Mucosa of stomach (tissue), 1 donor: Measurements from ENCODE around the gene PLIN4.

Source experiments
- H3K27me3 ChIP-seq: one replicate; pipeline ENCODE4 v1.7.0; 2013; ENCODE audit warnings: mild to moderate bottlenecking, low read length; ENCODE audit not compliant: control insufficient read depth, insufficient read depth
- H3K36me3 ChIP-seq: one replicate; pipeline ENCODE4 v1.7.0; 2013; ENCODE audit warnings: low read length; ENCODE audit not compliant: control insufficient read depth, insufficient read depth
- H3K4me1 ChIP-seq: one replicate; pipeline ENCODE4 v1.7.0; 2013; ENCODE audit warnings: mild to moderate bottlenecking, low read length; ENCODE audit not compliant: control insufficient read depth, insufficient read depth
- H3K4me3 ChIP-seq: one replicate; pipeline ENCODE4 v1.7.0; 2013; ENCODE audit warnings: low read length
- H3K9ac ChIP-seq: one replicate; pipeline ENCODE4 v1.7.0; 2013; ENCODE audit warnings: mild to moderate bottlenecking, low read length, moderate library complexity
- H3K9me3 ChIP-seq: one replicate; pipeline ENCODE4 v1.7.0; 2013; ENCODE audit warnings: mild to moderate bottlenecking, low read length, moderate library complexity; ENCODE audit not compliant: control insufficient read depth
- donor health status: Pancreatic carcinoma.

The PLIN4 gene

GRCh38 chr19:4499855-4500254 is 18.4 kb downstream of the PLIN4 start:
- H3K27me3 ChIP-seq, result no peaks in the 10 kb centered on the region
- H3K4me1 ChIP-seq, result no peaks in the 10 kb centered on the region
- H3K9ac ChIP-seq, result no peak overlapping the region
- H3K9me3 ChIP-seq, result no peaks in the 10 kb centered on the region
- H3K36me3 ChIP-seq, result no peaks in the 10 kb centered on the region
- no peak overlapping the region for H3K4me3 ChIP-seq

DNA sequence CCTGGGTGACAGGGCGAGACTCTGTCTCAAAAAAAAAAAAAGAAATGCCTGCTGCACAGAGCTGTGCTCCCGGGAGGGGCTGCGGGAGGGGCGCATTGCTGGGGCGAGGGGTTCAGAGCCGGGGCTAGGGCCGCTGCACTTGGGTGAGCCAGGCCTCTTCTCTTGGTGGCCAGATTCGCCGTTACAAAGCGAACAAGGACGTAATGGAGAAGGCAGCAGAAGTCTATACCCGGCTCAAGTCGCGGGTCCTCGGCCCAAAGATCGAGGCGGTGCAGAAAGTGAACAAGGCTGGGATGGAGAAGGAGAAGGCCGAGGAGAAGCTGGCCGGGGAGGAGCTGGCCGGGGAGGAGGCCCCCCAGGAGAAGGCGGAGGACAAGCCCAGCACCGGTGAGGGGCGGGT is 19.0 kb downstream of the PLIN4 start:
- no peaks in the 10 kb centered on the region for H3K9me3 ChIP-seq
- H3K9ac ChIP-seq, result no peak overlapping the region
- no peaks in the 10 kb centered on the region for H3K4me1 ChIP-seq
- no peaks in the 10 kb centered on the region for H3K36me3 ChIP-seq
- H3K27me3 ChIP-seq, result no peaks in the 10 kb centered on the region
- H3K4me3 ChIP-seq, result no peak overlapping the region

GRCh38 chr19:4498694-4499093 is 19.6 kb downstream of the PLIN4 start:
- no peaks in the 10 kb centered on the region for H3K9me3 ChIP-seq
- H3K9ac ChIP-seq, result no peak overlapping the region
- H3K36me3 ChIP-seq, result no peaks in the 10 kb centered on the region
- H3K4me3 ChIP-seq, result no peak overlapping the region
- no peaks in the 10 kb centered on the region for H3K27me3 ChIP-seq
- H3K4me1 ChIP-seq, result no peaks in the 10 kb centered on the region

- Histone ChIP-seq H3K4me1 (no peaks in the 10 kb centered on the region), H3K4me3 (no peak overlapping the region), H3K9ac (no peak overlapping the region), H3K27me3 (no peaks in the 10 kb centered on the region), H3K36me3 (no peaks in the 10 kb centered on the region), H3K9me3 (no peaks in the 10 kb centered on the region)
Measured at GRCh38 chr19:4497770-4498389, 20.4 kb downstream of the PLIN4 start.

GRCh38 chr19:4496304-4496703 is 22.0 kb downstream of the PLIN4 start:
- H3K4me3 ChIP-seq, result no peak overlapping the region
- H3K9me3 ChIP-seq, result no peaks in the 10 kb centered on the region
- H3K4me1 ChIP-seq, result no peaks in the 10 kb centered on the region
- no peak overlapping the region for H3K9ac ChIP-seq
- H3K36me3 ChIP-seq, result no peaks in the 10 kb centered on the region
- no peaks in the 10 kb centered on the region for H3K27me3 ChIP-seq

GRCh38 chr19:4495471-4495870 is 22.8 kb downstream of the PLIN4 start:
- Histone ChIP-seq H3K4me3 (no peak overlapping the region), H3K9me3 (no peaks in the 10 kb centered on the region), H3K27me3 (no peaks in the 10 kb centered on the region), H3K9ac (no peak overlapping the region), H3K4me1 (no peaks in the 10 kb centered on the region), H3K36me3 (no peaks in the 10 kb centered on the region)

- H3K4me1 ChIP-seq, result no peaks in the 10 kb centered on the region
- no peaks in the 10 kb centered on the region for H3K27me3 ChIP-seq
- H3K4me3 ChIP-seq, result no peak overlapping the region
- H3K9me3 ChIP-seq, result no peaks in the 10 kb centered on the region
- H3K9ac ChIP-seq, result no peak overlapping the region
- no peaks in the 10 kb centered on the region for H3K36me3 ChIP-seq
Measured at GRCh38 chr19:4494691-4495064, 23.6 kb downstream of the PLIN4 start.

DNA sequence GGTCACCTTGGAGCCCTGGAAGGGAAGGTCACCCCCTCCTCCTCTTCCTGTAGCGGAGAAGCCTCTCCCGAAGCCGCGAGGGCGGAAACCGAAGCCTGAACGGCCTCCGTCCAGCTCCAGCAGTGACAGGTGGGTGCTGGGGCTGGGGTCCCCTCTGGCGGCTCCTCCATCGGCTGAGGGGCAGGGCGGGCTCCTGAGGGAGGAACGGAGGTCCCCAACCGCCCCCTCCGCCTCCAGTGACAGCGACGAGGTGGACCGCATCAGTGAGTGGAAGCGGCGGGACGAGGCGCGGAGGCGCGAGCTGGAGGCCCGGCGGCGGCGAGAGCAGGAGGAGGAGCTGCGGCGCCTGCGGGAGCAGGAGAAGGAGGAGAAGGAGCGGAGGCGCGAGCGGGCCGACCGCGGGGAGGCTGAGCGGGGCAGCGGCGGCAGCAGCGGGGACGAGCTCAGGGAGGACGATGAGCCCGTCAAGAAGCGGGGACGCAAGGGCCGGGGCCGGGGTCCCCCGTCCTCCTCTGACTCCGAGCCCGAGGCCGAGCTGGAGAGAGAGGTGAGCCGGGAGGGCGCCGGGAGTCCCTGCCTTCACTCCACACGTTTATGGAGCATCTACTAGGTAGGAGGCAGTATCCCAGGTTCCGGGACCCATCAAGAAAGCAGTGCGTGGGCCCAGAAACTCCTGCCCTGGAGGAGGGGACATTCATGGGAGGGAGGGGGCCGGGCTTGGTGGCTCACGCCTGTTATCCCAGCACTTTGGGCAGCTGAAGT is 24.2 kb downstream of the PLIN4 start:
- no peak overlapping the region for H3K4me3 ChIP-seq
- no peaks in the 10 kb centered on the region for H3K36me3 ChIP-seq
- no peak overlapping the region for H3K9ac ChIP-seq
- no peaks in the 10 kb centered on the region for H3K4me1 ChIP-seq
- no peaks in the 10 kb centered on the region for H3K27me3 ChIP-seq
- H3K9me3 ChIP-seq, result no peaks in the 10 kb centered on the region

GRCh38 chr19:4493104-4493928 is 25.0 kb downstream of the PLIN4 start:
- Histone ChIP-seq H3K4me3 (no peak overlapping the region), H3K36me3 (no peaks in the 10 kb centered on the region), H3K4me1 (no peaks in the 10 kb centered on the region), H3K27me3 (no peaks in the 10 kb centered on the region), H3K9me3 (no peaks in the 10 kb centered on the region), H3K9ac (no peak overlapping the region)

- Histone ChIP-seq H3K9me3 (no peaks in the 10 kb centered on the region), H3K4me1 (no peaks in the 10 kb centered on the region), H3K27me3 (no peaks in the 10 kb centered on the region), H3K4me3 (no peak overlapping the region), H3K9ac (no peak overlapping the region), H3K36me3 (no peaks in the 10 kb centered on the region)
Measured at GRCh38 chr19:4492337-4493103, 25.8 kb downstream of the PLIN4 start.

DNA sequence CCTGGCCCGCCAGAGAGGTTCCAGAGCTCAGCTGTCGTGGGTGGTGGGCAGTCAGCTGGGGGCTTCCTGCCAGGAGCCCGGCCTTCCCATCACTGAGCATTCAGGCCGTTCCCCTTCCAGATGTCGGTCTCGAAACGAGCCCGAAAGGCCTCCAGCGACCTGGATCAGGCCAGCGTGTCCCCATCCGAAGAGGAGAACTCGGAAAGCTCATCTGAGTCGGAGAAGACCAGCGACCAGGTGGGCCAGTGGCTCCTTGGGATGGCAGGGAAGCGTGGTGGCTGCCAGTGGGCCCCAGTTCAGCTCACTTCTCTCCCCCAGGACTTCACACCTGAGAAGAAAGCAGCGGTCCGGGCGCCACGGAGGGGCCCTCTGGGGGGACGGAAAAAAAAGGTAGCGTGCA is 26.8 kb downstream of the PLIN4 start:
- no peaks in the 10 kb centered on the region for H3K27me3 ChIP-seq
- H3K4me1 ChIP-seq, result no peaks in the 10 kb centered on the region
- no peaks in the 10 kb centered on the region for H3K9me3 ChIP-seq
- no peak overlapping the region for H3K4me3 ChIP-seq
- H3K9ac ChIP-seq, result no peak overlapping the region
- H3K36me3 ChIP-seq, result no peaks in the 10 kb centered on the region
